KG1 (cell line): ENCODE data around the gene MPC1L.
"Not testable (repeated sequence)": the region's sequence is repeated elsewhere in the genome, so short reads cannot be mapped to it uniquely, and the experiment has no call there.

Source experiments
- DNase-seq: peaks from one replicate; lab custom pipeline; 2025; lab: John Stamatoyannopoulos, UW

The MPC1L gene

DNA sequence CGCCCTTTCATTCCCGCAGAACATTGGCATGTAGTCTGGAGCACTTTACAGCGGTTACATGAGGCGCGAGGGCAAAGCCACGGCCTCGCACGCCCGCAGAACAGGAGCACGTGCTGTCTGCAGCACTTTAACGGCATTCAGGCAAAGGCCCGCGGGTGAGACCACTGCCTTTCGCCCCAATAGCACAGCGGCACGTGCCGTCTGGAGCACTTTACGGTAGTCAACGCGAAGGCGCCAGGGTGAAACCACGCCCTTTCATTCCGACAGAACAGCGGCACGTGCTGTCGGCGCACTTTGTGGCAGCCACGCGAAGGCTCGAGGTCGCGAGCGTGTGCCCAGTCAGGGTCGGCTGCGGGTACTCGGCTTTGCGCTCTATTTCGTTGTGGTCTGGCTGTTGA, at the start of gene MPC1L:
Gene MPC1L (plus strand): TSS at position 290 of the 398 bp plus-strand sequence. CDS start 138 bp downstream, outside the sequence.
- no peak for DNase-seq

DNA sequence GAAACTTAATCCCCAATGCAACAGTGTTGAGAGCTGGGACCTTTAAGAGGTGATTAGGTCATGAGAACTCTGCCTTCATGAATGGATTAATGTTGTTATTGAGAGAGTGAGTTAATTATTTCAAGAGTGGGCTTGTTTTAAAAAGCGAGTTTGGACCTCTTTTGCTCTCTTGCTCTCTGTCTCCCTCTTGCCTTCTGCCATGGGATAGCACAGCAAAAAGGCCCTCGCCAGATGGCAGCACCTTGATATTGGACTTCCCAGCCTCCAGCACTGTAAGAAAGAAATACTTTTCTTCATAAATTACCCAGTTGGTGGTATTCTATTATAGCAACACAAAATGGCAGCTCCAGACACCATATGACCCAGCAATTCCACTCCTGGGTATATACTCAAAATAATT, 49.5 kb upstream of the MPC1L start:
- DNase-seq, result no peak

DNA sequence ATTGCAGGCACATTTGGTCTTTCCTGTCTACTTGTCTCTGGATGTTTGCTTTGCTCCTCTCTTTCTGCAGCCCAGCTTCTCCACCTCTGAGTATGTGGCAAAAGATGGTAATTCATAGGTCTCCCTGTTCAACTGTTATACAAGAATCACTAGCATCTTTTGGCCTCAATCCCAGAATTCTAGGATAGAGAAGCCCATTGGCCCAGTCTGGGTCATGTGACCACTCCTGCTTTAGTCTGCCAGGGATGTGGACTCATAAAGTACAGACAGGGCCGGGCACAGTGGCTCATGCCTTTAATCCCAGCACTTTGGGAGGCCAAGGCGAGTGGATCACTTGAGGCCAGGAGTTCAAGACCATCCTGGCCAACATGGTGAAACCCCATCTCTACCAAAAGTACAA, 47.8 kb upstream of the MPC1L start:
- not testable (repeated sequence) for DNase-seq

DNA sequence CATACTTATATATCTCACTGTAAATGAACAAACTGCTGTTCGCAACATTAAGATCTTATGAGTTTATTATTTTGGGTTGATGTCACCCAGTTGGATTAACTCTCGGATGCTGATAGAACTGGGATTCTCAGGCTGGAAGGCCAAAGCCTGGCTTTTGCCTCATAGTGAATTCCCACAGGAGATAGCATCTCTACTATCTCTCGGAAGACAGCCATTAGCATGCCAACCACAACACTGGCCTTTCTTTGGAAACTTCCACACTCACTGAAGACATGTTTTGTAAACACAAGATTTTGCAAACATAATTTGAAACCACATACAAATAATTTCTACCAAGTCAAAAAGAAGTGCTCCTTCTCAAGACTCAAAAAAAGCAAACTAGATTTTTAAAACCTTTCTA, 46.9 kb upstream of the MPC1L start:
- DNase-seq, result no peak

DNA sequence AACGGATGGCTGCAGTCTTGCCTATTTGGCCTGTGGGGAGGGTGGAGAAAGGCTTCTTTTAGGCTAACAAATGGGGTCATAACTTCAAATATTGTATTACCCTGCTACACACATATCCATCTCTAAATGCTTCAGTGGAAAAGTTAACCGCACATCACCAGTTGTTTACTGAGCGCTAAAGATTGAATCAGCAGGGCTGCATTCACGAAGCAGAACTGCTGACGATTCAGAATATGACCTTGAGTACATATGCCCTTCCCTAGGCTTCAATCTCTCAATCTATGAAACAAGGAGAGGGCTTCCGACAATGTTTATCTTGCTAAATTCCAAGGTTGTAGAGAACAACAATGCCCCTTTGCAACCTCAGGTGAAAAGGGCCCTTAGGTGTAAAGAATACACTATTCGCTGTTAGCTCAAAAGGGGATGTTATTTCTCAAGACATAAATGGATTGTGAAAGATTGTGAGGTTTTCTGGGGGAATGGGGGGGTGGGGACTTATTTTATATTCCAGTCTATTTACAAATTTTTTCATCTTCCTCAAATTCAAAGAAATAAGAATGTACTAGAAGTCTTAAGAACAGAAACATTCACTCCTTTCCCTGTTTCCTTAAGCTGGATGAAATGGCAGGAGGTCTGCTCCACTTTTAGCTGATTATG, 45.1 kb upstream of the MPC1L start:
- DNase-seq, result no peak

DNA sequence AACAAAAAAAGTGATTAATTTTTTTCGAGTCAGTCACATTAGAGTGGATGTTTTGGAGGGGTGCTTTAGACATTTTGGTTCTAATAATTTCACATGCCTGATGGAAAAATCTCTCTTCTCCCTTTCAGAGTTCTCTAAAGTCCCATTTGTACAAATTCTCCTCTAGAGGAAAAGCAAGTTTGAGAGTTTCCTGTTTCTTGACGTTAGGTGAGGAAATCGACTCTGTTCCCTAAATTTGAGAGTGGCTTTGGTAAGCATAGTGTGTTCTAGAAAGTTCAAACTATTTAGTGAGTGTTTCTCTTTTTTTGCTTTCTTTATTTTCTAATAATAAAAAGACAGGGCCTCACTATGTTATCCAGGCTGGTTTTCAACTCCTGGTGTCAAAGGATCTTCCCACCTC, 44.1 kb upstream of the MPC1L start:
- no peak for DNase-seq

DNA sequence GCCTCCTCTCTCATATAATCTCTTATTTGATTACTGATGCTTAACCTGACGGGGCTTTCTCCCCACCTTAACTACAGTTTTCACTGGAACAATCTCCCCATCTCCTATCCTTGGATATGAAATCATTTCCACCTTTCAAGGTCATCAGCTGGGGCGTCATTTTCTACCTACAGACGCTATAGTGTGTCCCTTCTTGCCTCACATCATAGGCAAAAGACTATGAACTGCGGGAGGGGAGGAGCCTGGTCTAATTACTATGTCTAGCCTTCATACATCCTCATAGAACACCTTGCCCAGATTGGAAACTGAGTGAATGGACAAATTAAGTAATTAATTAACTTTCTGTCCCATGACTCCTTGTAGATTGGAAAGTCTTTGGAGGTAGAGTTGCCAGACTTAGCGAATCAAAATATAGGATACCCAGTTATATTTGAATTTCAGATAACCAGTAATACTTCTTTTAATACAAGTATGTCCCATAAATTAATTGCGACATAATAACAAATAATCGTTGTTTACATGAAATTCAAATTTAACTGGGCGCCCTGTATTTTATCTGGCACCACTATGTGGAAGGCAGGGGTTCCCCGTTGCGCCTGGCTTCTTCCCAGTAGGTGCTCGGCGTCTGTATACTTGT, 43.2 kb upstream of the MPC1L start:
- no peak for DNase-seq

DNA sequence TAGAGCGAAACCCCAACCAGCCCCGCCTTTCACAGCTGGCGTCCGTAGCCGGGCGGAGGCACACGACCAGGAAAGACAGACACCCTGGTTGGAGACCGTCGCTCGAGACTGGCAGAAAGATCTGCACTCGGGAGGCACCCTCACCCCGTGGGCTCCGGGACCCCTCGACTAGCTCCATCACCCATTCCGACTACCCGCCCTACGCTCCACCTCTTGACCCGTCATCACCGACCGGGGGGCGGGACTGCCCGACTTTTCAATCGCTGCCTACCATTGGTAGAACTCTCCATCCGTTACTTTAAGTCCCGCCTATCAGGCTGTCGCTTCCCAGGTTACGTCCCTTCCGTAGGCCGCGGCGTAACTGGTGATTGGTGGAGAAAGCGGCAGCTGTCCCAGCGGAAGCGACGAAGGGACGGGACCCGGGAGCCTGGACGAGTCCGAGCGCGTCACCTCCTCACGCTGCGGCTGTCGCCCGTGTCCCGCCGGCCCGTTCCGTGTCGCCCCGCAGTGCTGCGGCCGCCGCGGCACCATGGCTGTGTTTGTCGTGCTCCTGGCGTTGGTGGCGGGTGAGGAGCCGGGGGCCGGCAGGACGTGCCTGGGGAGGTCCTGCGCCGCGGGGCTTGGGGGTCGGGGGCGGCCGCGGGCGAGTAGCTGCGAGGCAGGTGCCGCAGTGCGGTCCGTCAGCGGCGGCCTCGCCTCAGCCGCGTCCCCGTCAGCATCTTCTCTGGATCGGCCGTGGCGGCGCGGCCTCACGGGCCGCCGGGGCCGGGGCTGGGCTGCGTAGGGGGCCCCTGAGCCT, 42.5 kb upstream of the MPC1L start, which contains the start of gene ATP6AP2:
Gene ATP6AP2 (plus strand): TSS at position 434 of the 799 bp plus-strand sequence. CDS start 96 bp downstream, at position 530.
- DNase-seq, result peak; percentile 71

DNA sequence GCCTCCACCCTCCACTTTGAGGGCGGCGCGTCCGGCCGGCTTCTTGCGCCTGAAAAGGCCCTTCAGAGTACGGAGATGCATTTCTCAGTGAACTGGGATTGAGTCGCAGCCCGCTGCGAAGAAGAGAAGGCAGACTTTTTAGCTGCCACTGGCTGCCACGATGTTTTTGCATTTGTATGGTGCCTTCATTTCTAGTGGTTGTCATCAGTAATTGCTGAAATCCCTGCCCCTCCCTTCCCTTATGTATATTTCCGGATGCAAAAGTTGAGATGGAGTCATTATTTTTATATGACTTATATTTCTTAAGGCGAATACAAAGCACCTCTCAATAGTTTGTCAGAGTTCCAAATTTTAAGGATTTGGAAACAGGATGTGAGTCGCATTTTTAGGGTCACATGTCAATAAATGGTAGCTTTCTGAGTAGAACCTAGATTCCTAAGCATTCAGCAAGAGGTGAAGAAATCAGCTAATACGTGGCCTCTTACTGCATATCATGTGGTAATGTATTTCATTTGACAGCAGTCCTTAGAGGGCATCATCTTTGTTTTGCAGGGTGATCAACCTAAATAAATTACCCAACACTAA, 41.8 kb upstream of the MPC1L start:
- no peak for DNase-seq

DNA sequence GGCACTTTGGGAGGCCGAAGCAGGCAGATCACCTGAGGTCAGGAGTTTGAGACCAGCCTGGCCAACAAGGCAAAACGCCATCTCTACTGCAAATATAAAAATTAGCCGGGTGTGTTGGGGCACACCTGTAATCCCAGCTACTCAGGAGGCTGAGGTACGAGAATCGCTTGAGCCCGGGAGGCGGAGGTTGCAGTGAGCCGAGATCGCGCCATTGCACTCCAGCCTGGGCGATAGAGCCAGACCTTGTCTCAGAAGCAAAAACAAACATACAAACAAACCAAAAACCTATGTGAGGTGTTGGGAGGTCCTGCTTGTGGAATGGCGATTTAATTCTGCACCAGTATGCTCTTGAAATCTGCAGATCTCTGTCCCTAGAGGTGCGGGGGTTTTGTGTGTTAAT, 41.0 kb upstream of the MPC1L start:
- not testable (repeated sequence) for DNase-seq

DNA sequence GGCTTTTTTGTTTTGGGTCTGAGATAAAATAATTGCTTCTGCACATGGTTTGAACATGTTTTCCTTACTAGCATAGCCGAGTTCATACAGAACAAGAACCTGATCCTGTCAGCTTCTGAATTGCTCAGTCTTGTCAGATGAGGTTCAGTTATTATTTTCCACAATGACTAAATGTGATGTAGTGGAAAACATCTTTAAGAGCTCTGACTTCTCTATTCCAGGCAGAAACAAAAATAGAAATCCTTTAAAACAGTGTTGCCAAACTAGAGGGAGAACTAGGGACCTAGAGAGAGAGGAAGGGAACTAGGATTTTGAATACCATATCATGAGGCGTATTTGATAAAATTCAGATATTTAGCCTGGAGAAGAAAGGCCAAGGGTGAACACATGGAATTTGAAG, 40.4 kb upstream of the MPC1L start:
- DNase-seq, result no peak

DNA sequence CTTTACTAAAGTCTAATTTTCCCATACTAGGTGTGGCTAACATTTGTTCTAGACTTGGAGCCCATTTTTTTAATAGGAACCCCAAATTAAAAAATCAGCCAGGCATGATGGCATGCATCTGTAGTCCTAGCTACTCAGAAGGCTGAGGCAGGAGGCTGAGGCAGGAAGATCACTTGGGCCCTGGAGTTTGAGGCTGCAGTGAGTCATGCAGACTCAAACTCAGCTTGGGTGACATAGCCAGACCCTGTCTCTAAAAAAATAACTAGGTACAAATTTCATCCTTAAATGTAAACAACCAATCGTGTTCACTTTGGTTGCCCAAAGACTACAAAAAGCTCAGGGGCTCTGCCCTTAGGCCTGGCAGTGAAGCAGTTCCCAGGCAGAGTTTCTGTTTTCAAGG, 35.6 kb upstream of the MPC1L start:
- DNase-seq, result not testable (repeated sequence)

DNA sequence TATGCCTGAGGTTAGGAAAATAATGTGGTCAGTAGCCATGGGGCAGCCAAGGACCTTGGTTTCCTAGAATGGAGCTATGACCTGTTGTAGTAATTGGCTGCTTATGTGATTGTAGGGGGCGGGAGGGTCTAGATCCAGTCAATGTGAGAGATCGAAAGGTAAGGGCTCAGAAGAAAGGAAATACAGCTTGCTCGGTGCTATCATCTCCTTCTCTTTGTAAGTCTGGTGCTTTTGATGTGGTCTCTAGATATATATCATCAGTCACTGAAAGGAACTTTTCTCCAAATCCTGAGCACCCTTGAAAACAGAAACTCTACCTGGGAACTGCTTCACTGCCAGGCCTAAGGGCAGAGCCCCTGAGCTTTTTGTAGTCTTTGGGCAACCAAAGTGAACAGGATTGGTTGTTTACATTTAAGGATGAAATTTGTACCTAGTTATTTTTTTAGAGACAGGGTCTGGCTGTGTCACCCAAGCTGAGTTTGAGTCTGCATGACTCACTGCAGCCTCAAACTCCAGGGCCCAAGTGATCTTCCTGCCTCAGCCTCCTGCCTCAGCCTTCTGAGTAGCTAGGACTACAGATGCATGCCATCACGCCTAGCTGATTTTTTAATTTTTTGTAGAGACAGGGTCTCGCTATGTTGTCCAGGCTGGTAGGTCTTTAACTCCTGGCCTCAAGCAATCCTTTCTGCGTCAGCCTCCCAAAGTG, 33.5 kb upstream of the MPC1L start:
- not testable (repeated sequence) for DNase-seq

DNA sequence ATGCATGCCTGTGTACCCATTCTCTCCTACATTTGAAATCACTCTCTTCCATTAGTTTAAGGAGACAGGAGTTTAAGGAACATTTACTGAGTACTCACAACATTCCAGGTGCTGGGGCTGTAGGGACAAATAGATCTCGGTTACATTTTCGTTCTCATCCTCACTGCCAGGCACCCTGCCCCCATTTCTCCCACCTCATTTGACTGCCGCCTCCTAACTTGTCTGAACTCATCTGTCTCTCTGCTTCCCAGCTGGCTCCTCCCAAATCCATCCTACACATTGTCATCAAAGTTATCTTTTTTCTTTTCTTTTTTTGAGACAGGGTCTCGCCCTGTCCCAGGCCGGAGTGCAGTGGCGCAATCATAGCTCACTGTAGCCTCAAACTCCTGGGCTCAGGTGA, 19.8 kb upstream of the MPC1L start:
- DNase-seq, result no peak

DNA sequence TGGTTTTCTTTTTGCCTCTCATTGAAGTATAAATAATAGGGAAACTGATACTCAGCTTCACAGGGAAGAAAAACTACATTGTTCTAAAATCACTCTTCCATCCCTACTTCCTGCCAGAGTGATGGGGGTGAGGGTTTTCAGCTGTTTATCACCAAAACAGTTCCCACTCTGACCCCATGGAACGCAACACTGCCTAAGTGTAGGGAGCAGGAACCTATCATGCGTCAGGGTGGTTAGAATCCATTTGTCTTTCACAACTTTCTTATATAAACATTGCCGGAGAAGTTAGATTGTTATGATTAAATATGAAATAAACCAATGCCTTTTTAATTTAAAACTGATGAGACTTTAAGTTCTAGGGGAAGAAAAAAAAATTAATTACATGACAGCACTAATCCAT, 15.8 kb upstream of the MPC1L start:
- DNase-seq, result no peak

DNA sequence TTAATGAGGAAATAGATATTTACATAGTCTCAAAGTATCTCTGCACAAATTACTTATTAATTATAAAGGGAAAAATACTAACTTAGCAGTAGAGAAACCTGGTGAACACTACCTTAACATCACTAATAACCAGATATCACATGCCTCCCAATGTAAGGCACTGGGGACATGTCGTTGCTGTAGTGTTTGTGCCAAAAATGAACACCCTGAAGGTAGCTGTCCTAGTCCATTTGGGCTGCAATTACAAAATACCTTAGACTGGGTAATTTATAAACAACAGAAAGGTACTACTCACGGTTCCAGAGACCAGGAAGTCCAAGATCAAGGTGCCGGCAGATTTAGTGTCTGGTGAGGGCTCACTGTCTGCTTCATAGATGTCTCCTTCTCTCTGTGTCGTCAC, 10.7 kb upstream of the MPC1L start:
- no peak for DNase-seq

DNA sequence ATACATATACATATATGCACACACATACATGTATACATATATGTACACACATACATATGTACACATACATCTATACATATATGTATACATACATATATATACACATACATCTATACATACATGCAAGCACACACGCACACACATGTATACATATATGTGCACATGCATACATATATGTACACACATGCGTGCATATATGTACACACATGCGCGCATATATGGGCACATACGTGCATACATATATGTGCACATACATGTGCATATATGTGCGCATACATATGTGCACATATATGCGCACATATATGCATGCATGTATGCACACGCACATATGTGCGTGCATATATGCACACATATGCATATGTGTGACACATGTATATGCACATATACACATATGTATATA, 7.3 kb upstream of the MPC1L start:
- DNase-seq, result no peak

DNA sequence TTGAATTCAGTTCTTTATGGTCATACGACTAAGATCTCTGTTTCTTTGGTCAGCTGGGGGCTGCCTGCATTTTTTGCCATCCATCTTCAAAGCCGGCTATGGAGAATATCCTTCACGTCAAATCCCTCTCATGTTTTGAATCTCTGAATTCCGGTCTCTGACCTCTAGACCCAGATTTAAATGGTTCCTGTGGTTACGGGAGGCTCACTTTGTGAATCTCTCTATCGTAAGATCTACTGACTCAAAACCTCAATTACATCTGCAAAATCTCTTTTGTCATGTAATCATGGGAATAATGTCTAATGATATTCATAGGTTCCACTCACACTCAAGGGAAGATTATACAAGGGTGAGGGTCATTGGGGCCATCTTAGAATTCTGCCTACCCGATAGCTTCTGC, 5.7 kb upstream of the MPC1L start:
- DNase-seq, result no peak

DNA sequence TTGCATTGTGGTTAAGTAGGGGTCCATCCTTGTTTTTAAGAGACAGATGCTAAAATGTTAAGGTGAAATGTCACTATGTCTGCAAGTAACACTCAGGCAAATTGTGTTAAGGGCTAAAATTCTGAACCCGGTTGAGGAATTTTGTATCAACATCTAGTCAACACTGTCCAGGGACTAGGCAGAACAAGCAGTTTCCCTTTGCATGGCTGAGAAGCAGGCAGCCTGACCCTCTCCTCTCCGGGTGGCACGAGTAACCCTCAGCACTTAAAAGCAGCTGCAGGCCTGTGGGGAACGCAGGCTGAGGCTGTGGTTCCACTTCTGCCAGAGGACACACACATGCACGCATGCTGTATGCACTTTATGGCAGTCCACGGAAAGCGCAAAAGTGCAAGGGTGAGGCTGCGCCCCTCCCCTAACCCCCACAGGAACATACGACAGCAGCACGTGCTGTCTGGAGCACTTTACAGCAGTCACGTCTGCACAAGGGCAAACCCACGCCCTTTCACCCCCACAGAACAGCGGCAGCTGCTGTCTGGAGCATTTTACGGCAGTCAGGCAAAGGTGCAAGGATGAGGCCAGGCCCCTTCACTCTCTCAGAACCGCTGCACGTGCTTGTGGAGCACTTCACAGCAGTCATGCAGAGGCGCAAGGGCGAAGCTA, 619 bp upstream of the MPC1L start:
- DNase-seq, result no peak

DNA sequence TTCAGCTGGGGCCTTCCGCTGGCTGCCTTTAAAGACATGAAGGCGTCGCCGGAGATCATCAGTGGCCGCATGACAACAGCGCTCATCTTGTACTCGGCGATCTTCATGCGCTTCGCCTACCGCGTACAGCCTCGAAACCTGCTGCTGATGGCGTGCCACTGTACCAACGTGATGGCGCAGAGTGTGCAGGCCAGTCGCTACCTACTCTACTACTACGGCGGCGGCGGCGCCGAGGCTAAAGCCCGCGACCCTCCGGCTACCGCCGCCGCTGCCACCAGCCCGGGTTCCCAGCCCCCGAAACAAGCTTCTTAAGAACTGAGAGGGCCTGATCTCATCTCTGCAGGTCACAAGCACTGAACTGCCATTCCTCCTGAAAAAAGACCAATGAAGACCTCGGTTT, 437 bp downstream of the MPC1L start:
- DNase-seq, result no peak

DNA sequence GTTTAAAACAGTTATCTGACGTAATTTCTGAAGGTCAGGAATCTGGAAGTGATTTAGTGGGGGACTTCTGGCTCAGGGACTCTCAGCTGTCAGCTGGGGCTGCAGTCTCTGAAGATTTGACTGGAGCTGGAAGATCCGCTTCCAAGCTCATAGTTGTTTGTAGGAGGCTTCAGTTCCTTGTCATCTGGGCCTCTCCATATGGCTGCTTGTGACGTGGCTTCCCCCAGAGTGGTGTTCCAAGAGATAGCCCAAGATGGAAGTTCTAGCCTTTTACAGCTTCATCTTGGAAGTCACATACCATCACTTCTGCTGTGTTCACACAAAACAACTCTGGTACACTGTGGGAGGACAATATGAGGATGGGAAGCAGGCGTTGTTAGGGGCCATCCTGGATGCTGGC, 2.1 kb downstream of the MPC1L start:
- DNase-seq, result no peak

DNA sequence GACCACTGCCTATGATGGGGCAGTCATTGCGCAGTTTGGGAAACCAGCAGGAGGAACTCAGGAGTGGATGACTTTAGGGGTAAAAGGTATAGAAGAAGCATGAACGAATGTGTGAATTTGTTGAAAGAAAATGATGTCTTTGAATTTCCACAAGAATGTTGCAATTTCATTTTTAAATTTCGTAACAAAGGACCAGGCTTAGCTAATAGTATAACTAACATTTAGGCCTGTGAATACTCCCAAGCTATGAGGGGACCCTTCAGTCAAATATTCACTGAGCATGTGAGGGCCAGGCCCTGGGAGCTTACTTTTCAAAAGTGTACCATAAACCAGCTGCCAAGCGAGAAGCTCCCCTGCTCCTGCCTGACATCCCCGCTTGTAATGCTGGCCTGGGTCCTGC, 5.3 kb downstream of the MPC1L start:
- no peak for DNase-seq
